ENCODE data around the gene AMBRA1.

AMBRA1 gene

DNA sequence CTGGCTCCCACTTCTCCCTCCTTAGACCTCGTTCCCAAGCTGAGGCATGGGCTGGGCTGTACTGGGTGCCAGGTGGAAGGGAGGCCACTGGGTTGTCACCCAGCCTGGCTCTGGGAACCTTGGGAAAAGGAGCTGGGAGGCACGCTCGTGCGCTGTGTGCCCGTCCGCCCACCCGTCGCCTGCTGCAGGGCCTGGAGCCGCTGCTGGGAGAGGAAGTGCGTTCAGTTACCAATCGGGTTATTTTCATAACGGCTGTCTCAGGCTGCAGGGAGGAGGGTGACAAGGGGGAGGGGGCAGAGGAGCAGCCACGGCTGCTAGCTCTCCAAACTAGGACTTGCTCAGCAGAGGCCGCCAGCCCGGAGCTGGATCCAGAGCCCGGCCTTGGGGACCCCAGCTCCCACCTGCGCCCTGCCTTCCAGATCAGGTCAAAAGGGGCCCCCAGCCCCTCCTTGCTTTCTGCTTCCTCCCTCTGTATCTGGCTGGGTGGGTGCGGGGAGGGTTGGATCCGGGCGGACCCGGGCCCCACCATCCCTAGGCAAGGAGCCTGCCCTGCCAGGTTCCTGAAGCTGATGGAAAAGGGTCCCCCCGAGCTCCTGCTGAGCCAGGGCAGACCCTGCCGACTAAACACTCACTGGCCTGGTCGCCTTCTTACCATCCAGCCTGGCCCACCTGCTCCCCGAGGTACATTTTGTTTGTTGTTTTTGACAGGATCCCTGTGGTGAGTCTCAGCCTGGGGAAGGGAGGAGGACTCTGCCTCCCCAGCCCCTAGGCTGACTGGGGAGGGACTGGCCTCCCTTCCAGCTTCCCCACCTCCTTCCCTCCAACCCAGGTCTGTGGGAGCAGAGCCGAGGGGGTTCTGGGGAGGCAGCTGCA, 232.3 kb downstream of the AMBRA1 start:
- peak overlapping the region; percentile 29 for H3K4me3 ChIP-seq (replicated peaks; ENCODE audit: low read depth, low read length)
- TF ChIP-seq, protein P1, sequence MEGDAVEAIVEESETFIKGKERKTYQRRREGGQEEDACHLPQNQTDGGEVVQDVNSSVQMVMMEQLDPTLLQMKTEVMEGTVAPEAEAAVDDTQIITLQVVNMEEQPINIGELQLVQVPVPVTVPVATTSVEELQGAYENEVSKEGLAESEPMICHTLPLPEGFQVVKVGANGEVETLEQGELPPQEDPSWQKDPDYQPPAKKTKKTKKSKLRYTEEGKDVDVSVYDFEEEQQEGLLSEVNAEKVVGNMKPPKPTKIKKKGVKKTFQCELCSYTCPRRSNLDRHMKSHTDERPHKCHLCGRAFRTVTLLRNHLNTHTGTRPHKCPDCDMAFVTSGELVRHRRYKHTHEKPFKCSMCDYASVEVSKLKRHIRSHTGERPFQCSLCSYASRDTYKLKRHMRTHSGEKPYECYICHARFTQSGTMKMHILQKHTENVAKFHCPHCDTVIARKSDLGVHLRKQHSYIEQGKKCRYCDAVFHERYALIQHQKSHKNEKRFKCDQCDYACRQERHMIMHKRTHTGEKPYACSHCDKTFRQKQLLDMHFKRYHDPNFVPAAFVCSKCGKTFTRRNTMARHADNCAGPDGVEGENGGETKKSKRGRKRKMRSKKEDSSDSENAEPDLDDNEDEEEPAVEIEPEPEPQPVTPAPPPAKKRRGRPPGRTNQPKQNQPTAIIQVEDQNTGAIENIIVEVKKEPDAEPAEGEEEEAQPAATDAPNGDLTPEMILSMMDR (IDR thresholded peaks at IDR 0.05; ENCODE audit: insufficient read depth, low read length, poor library complexity, severe bottlenecking) = no peak
- H3K27me3 ChIP-seq (replicated peaks; ENCODE audit: control insufficient read depth, insufficient read depth, low read length) = no peaks in the 10 kb centered on the region
- peaks cover 2% of the 10 kb centered on the region; the same call in 1 of the 2 replicates for H3K36me3 ChIP-seq (ENCODE audit: control insufficient read depth, insufficient read depth, low read length)
- peak; percentile 72 for DNase-seq (ENCODE audit: extremely low read depth, insufficient read length)

DNA sequence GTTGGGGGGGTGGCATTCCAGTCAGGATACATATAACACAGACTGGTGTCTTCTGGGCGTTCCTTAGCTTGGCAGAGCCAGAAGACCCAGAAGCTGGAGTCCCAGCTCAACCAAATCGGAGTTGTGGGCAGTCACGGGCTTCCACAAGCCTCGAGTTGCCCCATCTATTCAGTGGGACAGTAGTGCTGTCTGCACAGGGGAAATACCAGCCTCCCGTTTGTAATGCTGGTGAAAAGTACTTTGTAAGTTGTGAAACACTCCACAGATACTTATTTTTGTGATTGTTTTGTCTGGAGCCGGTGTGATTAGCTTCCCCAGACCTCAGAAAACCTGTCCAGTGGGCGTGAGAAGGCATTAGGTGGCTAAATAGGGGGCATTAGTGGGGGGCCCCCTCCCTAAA, 232.9 kb downstream of the AMBRA1 start:
- no peak for DNase-seq (ENCODE audit: extremely low read depth, insufficient read length)
- TF ChIP-seq, protein P1 (IDR thresholded peaks at IDR 0.05; ENCODE audit: insufficient read depth, low read length, poor library complexity, severe bottlenecking) = no peak
- H3K36me3 ChIP-seq (ENCODE audit: control insufficient read depth, insufficient read depth, low read length) = peaks cover 2% of the 10 kb centered on the region
- no peaks in the 10 kb centered on the region for H3K27me3 ChIP-seq (replicated peaks; ENCODE audit: control insufficient read depth, insufficient read depth, low read length)
- peak overlapping the region; percentile 29 for H3K4me3 ChIP-seq (replicated peaks; ENCODE audit: low read depth, low read length)

DNA sequence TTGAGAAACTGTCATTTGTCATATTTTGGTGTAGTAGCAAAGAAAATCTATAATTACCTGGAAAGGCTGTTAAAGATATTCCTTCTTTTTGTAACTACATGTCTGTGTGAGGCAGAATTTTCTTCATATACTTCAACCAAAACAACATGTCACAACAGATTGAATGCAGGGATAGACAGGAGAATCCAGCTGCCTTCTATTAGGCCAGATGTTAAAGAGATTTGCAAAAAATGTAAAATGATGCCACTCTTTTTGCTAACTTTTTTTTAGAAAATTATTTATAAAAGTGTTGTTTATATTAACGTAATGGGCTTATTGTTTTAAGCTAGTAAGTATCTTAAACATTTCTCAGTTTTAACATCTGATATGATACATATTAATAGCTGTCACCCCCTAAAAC, 233.9 kb downstream of the AMBRA1 start:
- Histone ChIP-seq H3K36me3 (ENCODE audit: control insufficient read depth, insufficient read depth, low read length) (peaks cover 2% of the 10 kb centered on the region), H3K4me3 (replicated peaks; ENCODE audit: low read depth, low read length) (no peak overlapping the region), H3K27me3 (replicated peaks; ENCODE audit: control insufficient read depth, insufficient read depth, low read length) (no peaks in the 10 kb centered on the region)
- DNase-seq (ENCODE audit: extremely low read depth, insufficient read length) = no peak
- TF ChIP-seq, protein P1 (IDR thresholded peaks at IDR 0.05; ENCODE audit: insufficient read depth, low read length, poor library complexity, severe bottlenecking) = no peak

DNA sequence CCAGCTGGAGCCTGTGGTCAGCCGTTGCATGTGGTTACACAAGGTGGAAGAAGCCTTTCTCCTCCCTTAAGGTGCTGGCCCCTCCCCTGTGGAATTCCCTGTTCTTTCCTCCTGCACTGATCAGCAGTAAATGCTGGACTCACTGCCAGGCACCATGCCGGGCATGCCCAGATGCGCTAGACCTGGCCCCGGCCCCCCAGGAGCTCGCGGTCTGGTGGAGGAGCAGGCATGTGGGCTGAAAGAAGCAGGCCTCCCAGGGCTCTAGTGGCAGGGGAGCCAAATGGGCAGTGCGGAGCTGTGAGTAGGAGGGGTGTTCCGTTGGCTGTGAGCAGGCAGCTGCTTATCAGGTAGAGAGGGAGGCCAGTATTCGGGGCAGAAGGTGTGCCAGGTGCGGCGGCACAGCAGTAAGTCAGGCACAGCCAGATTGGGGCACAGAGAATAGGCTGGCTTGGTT, 236.3 kb downstream of the AMBRA1 start:
- no peak for DNase-seq (ENCODE audit: extremely low read depth, insufficient read length)
- no peaks in the 10 kb centered on the region for H3K27me3 ChIP-seq (replicated peaks; ENCODE audit: control insufficient read depth, insufficient read depth, low read length)
- H3K36me3 ChIP-seq (ENCODE audit: control insufficient read depth, insufficient read depth, low read length) = peaks cover 1% of the 10 kb centered on the region
- TF ChIP-seq, protein P1 (IDR thresholded peaks at IDR 0.05; ENCODE audit: insufficient read depth, low read length, poor library complexity, severe bottlenecking) = no peak
- no peak overlapping the region for H3K4me3 ChIP-seq (replicated peaks; ENCODE audit: low read depth, low read length)

DNA sequence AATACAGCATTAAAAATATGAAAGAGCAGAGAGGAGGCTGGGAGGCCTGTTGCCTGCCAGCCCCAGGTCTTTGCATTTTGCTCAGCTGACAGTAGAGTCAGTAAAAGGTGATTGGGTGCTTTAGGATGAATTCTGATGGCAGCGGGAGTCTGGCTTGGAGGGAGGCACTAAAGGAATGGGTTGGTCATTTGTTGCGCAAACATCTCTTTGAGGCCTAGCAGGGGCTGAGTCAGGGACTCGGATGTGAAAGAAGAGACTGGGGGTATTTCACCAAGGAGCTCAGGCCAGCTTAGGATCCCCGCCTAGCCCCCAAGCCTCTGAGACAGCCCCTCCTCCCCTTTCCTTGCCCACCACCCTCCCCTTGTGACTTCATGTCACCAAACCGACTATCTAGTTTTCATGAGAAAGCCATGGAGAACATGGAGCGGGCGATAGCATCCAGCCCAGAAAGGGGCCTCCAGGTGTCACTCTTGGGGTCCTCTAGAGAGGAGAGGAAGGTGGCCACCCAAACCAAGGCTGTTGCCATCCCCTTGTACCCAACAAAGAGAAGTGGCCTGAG, 236.8 kb downstream of the AMBRA1 start:
- H3K27me3 ChIP-seq (replicated peaks; ENCODE audit: control insufficient read depth, insufficient read depth, low read length) = no peaks in the 10 kb centered on the region
- peaks cover 1% of the 10 kb centered on the region for H3K36me3 ChIP-seq (ENCODE audit: control insufficient read depth, insufficient read depth, low read length)
- TF ChIP-seq, protein P1 (IDR thresholded peaks at IDR 0.05; ENCODE audit: insufficient read depth, low read length, poor library complexity, severe bottlenecking) = no peak
- no peak overlapping the region for H3K4me3 ChIP-seq (replicated peaks; ENCODE audit: low read depth, low read length)
- no peak for DNase-seq (ENCODE audit: extremely low read depth, insufficient read length)

All from GM06990 (cell line).